Esophagus squamous epithelium (tissue), 4 donors: Measurements from ENCODE around the gene CLDN19.

Experiments used
- POLR2A ChIP-seq, 4 donors: fragments of 450-650 bp; IDR thresholded peaks; one replicate each; pipeline ENCODE4 v1.6.1; 2017; ENCODE audit warnings: antibody characterized with exemption in 4 of 4, mild to moderate bottlenecking in 4 of 4, moderate library complexity in 3 of 4
- TF ChIP-seq, protein P1 (sequence below), 6 experiments: fragments of 450-650 bp in 4 of 6; fragments of 200-600 bp in 2 of 6; sonication (generic) in 2 of 6; IDR thresholded peaks; one replicate each; pipeline ENCODE4 v1.5.1; 2016 to 2019; ENCODE audit warnings: antibody characterized with exemption in 6 of 6, mild to moderate bottlenecking in 4 of 6, moderate library complexity in 4 of 6

DNA sequence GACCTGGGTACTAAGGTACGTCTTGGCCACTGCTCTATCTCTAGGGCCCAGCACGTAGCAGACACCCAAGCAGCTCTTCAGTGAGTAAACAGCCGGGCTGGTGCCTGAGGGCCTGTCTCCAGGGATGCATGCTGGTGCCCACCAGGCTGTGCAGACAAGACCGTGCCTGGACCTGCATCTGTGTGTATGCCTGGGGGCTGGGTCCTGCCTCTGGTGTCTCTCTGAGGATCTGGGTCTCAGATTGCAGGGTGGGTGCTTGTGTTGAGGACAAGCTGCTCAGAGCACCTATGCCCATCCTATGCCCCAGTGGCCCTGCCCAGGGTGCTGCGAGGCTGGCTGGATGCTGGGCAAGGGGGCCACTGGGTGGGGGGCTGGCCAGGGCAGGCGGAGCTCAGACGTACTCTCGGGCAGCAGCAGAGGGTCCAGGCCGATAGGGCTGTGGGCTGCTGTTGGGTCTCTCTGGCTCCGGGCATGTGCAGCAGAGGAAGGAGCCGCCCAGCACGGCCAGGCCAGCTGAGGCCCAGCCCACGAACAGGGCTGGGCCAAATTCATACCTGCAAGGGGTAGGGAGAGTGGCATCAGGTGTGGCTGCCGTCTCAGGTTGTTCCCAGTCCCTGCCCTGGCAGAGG lies 4.4 kb downstream of the CLDN19 start:
- no peak for TF ChIP-seq POLR2A (IDR thresholded peaks at IDR 0.05)
- TF ChIP-seq, protein P1, sequence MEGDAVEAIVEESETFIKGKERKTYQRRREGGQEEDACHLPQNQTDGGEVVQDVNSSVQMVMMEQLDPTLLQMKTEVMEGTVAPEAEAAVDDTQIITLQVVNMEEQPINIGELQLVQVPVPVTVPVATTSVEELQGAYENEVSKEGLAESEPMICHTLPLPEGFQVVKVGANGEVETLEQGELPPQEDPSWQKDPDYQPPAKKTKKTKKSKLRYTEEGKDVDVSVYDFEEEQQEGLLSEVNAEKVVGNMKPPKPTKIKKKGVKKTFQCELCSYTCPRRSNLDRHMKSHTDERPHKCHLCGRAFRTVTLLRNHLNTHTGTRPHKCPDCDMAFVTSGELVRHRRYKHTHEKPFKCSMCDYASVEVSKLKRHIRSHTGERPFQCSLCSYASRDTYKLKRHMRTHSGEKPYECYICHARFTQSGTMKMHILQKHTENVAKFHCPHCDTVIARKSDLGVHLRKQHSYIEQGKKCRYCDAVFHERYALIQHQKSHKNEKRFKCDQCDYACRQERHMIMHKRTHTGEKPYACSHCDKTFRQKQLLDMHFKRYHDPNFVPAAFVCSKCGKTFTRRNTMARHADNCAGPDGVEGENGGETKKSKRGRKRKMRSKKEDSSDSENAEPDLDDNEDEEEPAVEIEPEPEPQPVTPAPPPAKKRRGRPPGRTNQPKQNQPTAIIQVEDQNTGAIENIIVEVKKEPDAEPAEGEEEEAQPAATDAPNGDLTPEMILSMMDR (IDR thresholded peaks at IDR 0.05) = no peak
